Adrenal gland (tissue), 5 donors: Measurements from ENCODE around the gene ICAM1.

Source experiments
- CTCF ChIP-seq, 6 experiments: fragments of 450-650 bp in 4 of 6; fragments of 200-600 bp in 2 of 6; sonication (generic) in 1 of 6; IDR thresholded peaks; 1 replicate in 5 of 6; 2 replicates in 1 of 6; pipeline versions ENCODE4 v1.5.1 to v1.8.0; 2016 to 2021; ENCODE audit warnings: antibody characterized with exemption in 6 of 6, mild to moderate bottlenecking in 2 of 6, moderate library complexity in 1 of 6
- POLR2A ChIP-seq, 2 donors: fragments of 450-650 bp; IDR thresholded peaks; one replicate each; pipeline ENCODE4 v1.6.1; 2017; ENCODE audit warnings: antibody characterized with exemption in 2 of 2, mild to moderate bottlenecking in 2 of 2, moderate library complexity in 1 of 2
- donor health status: DM: no; HTN: no; CAD: no.

GRCh38 chr19:10246511-10246910 is 24.4 kb upstream of the ICAM1 start:
- no peak for TF ChIP-seq CTCF (IDR thresholded peaks at IDR 0.05)
- no peak for TF ChIP-seq POLR2A (IDR thresholded peaks at IDR 0.05)
